Measurements from ENCODE around the gene ODAPH.
A peak's percentile ranks its signal among the peaks of the same experiment; 100 is the strongest.
"Not testable (repeated sequence)": the region's sequence is repeated elsewhere in the genome, so short reads cannot be mapped to it uniquely, and the experiment has no call there.

The ODAPH gene, protein sequence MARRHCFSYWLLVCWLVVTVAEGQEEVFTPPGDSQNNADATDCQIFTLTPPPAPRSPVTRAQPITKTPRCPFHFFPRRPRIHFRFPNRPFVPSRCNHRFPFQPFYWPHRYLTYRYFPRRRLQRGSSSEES

DNA sequence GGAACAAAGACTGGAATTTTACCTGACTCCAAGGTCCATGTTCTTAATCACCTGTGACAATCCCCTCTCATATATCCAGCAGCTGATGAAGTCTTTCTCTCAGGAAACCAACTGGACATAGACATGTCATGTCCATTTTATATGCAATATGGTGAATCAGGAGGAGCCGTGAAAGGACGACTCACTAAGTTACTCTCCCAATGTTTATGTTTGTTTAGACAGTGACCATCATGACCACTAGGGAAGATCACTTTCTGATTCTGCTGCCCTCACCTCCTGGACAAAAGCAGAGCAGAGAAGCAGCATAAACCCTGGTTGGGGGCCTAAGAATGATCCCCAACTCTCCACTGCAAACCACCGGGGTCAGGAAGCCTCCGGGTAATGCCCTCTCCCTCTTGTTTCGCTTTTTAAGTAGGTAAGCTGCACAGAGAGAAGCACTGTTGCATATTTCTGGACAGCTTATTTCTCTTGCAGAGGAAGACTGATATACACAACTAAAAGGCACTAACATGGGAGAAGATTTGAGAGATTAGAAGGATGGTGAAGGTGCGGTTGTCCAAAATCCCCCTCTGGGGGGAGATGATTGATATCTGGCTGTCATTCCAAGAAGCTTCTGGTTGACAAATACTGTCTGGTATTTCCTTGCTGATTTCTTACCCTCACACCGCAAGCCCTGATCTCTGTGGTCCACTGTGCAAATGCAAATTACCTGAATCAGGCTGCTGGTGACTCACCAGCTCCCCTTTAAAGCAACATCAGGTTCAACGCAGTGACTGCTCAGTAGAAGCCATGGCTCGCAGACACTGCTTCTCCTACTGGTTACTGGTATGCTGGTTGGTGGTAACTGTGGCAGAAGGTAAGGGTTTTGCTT, at the start of gene ODAPH:
Gene ODAPH (plus strand): TSS at position 773 of the 871 bp plus-strand sequence. CDS start 17 bp downstream, at position 790.
- Histone ChIP-seq H3K36me3 (no peaks in the 10 kb centered on the region), H3K27me3 (no peaks in the 10 kb centered on the region), H3K4me1 (ENCODE audit: control insufficient read depth in 1 of 2, insufficient read depth in 1 of 2, low read depth in 1 of 2, low read length in 1 of 2) (no peaks in the 10 kb centered on the region), H3K4me3 (ENCODE audit: low read depth in 1 of 2, low read length in 1 of 2) (no peak within 1 kb of the TSS), H3K27ac (no peak within 1 kb of the TSS), H3K9me3 (no peaks in the 10 kb centered on the region)
- TF ChIP-seq, protein P1, sequence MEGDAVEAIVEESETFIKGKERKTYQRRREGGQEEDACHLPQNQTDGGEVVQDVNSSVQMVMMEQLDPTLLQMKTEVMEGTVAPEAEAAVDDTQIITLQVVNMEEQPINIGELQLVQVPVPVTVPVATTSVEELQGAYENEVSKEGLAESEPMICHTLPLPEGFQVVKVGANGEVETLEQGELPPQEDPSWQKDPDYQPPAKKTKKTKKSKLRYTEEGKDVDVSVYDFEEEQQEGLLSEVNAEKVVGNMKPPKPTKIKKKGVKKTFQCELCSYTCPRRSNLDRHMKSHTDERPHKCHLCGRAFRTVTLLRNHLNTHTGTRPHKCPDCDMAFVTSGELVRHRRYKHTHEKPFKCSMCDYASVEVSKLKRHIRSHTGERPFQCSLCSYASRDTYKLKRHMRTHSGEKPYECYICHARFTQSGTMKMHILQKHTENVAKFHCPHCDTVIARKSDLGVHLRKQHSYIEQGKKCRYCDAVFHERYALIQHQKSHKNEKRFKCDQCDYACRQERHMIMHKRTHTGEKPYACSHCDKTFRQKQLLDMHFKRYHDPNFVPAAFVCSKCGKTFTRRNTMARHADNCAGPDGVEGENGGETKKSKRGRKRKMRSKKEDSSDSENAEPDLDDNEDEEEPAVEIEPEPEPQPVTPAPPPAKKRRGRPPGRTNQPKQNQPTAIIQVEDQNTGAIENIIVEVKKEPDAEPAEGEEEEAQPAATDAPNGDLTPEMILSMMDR (IDR thresholded peaks at IDR 0.05): no peak

DNA sequence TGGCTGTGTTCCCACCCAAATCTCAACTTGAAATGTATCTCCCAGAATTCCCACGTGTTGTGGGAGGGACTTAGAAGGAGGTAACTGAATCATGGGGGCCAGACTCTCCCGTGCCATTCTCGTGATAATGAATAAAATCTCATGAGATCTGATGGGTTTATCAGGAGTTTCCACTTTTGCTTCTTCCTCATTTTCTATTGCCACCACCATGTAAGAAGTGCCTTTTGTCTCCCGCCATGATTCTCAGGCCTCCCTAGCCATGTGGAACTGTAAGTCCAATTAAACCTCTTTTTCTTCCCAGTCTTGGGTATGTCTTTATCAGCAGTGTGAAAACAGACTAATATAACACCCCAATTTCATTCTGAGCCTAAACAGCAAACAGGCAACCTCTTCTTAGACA, 46.3 kb upstream of the ODAPH start:
- H3K36me3 ChIP-seq: peaks cover 15% of the 10 kb centered on the region
- not testable (repeated sequence) for H3K9me3 ChIP-seq; H3K4me3 ChIP-seq (ENCODE audit: low read depth in 1 of 2, low read length in 1 of 2); H3K27me3 ChIP-seq
- peak overlapping the region; percentile 97 for H3K27ac ChIP-seq
- H3K4me1 ChIP-seq (ENCODE audit: control insufficient read depth in 1 of 2, insufficient read depth in 1 of 2, low read depth in 1 of 2, low read length in 1 of 2): peaks cover 45% of the 10 kb centered on the region in 2 experiments

DNA sequence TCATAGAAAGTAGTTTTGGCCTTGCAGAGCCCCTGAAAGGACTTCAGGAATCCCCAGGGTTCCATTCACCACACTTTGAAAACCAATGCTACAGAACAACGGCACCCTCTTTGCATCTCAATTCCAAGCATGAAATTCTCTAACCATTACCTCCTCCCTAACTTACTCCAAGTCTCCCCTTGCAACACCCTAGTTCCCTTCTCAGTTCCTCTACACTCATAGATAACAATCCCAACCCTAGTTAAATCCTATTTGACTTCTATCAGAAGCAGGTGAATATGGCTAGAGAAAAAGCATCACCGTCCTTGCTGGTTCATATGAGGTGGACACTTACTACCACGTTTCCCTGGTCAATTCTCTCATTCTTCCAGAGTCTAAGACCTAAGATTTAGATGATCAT, 44.0 kb upstream of the ODAPH start:
- H3K9me3 ChIP-seq: no peaks in the 10 kb centered on the region
- peaks cover 10% of the 10 kb centered on the region for H3K36me3 ChIP-seq
- H3K27me3 ChIP-seq: no peaks in the 10 kb centered on the region
- peak overlapping the region; percentile 97 for H3K27ac ChIP-seq
- peak overlapping the region; percentile 77 to 95 for H3K4me3 ChIP-seq (ENCODE audit: low read depth in 1 of 2, low read length in 1 of 2)
- TF ChIP-seq, protein P1 (IDR thresholded peaks at IDR 0.05): no peak
- H3K4me1 ChIP-seq (ENCODE audit: control insufficient read depth in 1 of 2, insufficient read depth in 1 of 2, low read depth in 1 of 2, low read length in 1 of 2): peaks cover 53 to 55% of the 10 kb centered on the region in 2 experiments

DNA sequence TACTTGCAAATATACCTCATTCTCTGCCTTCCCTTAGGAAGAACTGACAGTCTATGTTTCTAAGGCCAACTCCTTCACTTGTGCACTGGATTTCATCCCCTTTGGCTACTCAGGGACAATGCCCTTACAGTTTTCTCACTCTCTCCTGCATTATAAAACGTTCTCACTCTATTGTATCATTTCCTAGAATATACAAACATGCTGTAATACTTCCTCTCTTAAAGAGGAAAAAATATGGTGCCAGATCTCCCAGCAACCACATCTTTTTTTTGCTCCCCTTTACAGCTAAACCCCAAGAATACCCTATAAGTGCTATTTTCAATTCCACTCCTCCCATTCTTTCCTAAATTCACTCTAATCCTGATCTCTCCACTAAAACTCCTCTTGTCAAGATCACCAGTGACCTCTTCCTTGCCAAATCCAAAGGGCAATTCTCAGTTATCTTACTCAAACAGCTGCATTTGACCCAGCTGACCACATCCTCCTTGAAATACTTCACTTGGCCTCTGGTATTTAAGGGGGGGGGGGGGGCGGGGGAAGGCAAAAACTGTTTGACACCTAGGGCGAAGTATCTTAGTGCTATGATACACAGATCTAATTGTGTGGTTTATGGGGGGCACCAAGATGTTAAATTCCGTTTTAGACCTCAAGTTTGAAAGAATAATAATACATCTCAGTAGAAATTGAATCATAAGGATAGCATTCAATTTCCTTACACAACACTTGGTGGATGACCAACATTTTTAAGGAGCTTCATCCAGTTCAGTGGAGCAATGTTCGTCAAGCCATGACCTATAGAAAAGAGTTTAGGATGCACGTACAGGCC, 43.3 kb upstream of the ODAPH start:
- Histone ChIP-seq H3K9me3 (no peaks in the 10 kb centered on the region), H3K27me3 (no peaks in the 10 kb centered on the region), H3K4me1 (ENCODE audit: control insufficient read depth in 1 of 2, insufficient read depth in 1 of 2, low read depth in 1 of 2, low read length in 1 of 2) (peaks cover 53 to 55% of the 10 kb centered on the region in 2 experiments), H3K4me3 (ENCODE audit: low read depth in 1 of 2, low read length in 1 of 2) (peak overlapping the region; percentile 77 to 95), H3K27ac (peak overlapping the region; percentile 97), H3K36me3 (peaks cover 14% of the 10 kb centered on the region)
- TF ChIP-seq, protein P1 (IDR thresholded peaks at IDR 0.05): no peak

DNA sequence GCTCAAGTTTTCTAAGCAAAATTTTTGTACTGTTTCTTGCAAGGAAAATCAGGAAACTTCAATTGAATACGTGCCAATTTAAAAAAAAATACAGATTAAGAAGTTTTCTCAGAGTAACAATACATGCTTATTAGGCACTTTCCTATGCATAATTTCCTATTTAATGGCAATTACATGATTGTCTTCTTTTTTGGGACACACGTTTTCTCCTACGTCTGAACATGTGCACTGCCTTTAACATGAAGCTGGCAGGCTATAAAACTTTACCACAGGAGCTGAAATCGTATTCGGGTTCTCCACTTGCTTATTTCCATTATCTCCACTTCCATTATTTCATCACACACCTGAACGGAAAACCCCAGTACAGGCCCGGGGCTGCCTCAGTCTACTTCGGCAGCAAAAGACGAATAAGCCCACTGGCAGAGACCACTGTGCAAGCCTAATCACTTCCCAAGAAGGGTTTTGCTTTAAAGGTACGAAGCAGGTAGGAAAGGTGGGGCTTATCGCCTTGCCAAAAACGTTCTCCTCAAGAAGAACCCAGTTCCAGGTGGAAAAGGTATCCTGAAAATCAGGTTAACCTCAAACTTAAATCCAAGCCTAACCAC, 42.2 kb upstream of the ODAPH start:
- Histone ChIP-seq H3K4me1 (ENCODE audit: control insufficient read depth in 1 of 2, insufficient read depth in 1 of 2, low read depth in 1 of 2, low read length in 1 of 2) (peaks cover 53 to 55% of the 10 kb centered on the region in 2 experiments), H3K27me3 (no peaks in the 10 kb centered on the region), H3K9me3 (no peaks in the 10 kb centered on the region), H3K4me3 (ENCODE audit: low read depth in 1 of 2, low read length in 1 of 2) (peak overlapping the region; percentile 77 to 95), H3K27ac (peak overlapping the region; percentile 97), H3K36me3 (peaks cover 20% of the 10 kb centered on the region)
- TF ChIP-seq, protein P1 (IDR thresholded peaks at IDR 0.05): no peak

Measured in neutrophil (primary cell).